ENCODE data around the gene GALNT17. TPM values are rescaled to one million over a fixed set of nuclear protein-coding genes. Genes with fewer than 3 reads are reported as not detected.
A peak's percentile ranks its signal among the peaks of the same experiment; 100 is the strongest.

GALNT17 gene
- total RNA-seq, 1 donor from 2014 or later: not detected

DNA sequence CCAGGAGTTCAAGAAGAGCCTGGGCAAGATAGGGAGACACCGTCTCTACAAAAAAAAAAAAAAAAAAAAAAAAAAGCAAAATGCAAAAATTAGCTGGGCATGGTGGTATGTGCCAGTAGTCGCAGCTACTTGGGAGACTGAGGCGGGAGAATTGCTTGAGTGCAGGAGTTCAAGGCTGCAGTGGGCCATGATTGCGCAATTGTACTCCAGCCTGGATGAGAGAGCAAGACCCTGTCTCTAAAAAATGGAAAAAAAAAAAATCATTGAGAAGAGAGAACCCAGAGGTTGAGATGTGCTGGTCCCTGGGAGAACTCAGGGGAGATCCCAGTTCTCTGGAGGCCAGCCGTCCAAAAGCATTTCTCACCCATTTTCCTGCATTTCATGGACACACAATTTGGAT, 95.2 kb downstream of the GALNT17 start:
- Histone ChIP-seq H3K4me3 (ENCODE audit: low read depth, low read length) (no peak overlapping the region), H3K27me3 (ENCODE audit: control insufficient read depth, insufficient read depth, low read length) (no peaks in the 10 kb centered on the region), H3K36me3 (ENCODE audit: control insufficient read depth, insufficient read depth, low read length) (no peaks in the 10 kb centered on the region)
- no peak for DNase-seq (ENCODE audit: low read depth)
- TF ChIP-seq, protein P1, sequence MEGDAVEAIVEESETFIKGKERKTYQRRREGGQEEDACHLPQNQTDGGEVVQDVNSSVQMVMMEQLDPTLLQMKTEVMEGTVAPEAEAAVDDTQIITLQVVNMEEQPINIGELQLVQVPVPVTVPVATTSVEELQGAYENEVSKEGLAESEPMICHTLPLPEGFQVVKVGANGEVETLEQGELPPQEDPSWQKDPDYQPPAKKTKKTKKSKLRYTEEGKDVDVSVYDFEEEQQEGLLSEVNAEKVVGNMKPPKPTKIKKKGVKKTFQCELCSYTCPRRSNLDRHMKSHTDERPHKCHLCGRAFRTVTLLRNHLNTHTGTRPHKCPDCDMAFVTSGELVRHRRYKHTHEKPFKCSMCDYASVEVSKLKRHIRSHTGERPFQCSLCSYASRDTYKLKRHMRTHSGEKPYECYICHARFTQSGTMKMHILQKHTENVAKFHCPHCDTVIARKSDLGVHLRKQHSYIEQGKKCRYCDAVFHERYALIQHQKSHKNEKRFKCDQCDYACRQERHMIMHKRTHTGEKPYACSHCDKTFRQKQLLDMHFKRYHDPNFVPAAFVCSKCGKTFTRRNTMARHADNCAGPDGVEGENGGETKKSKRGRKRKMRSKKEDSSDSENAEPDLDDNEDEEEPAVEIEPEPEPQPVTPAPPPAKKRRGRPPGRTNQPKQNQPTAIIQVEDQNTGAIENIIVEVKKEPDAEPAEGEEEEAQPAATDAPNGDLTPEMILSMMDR (IDR thresholded peaks at IDR 0.05; ENCODE audit: insufficient read depth, low read length, severe bottlenecking): no peak
- FAIRE-seq: no peak

GRCh38 chr7:71229148-71229547, 97.2 kb downstream of the GALNT17 start:
- Histone ChIP-seq H3K4me3 (ENCODE audit: low read depth, low read length) (no peak overlapping the region), H3K27me3 (ENCODE audit: control insufficient read depth, insufficient read depth, low read length) (no peaks in the 10 kb centered on the region), H3K36me3 (ENCODE audit: control insufficient read depth, insufficient read depth, low read length) (no peaks in the 10 kb centered on the region)
- DNase-seq (ENCODE audit: low read depth) (no peak), FAIRE-seq (no peak)
- TF ChIP-seq, protein P1 (IDR thresholded peaks at IDR 0.05; ENCODE audit: insufficient read depth, low read length, severe bottlenecking): no peak

- H3K4me3 ChIP-seq (ENCODE audit: low read depth, low read length): no peak overlapping the region
- H3K27me3 ChIP-seq (ENCODE audit: control insufficient read depth, insufficient read depth, low read length): no peaks in the 10 kb centered on the region
- TF ChIP-seq, protein P1 (IDR thresholded peaks at IDR 0.05; ENCODE audit: insufficient read depth, low read length, severe bottlenecking): no peak
- H3K36me3 ChIP-seq (ENCODE audit: control insufficient read depth, insufficient read depth, low read length): no peaks in the 10 kb centered on the region
- FAIRE-seq: no peak
- no peak for DNase-seq (ENCODE audit: low read depth)
These were observed 97.8 kb downstream of the GALNT17 start for GRCh38 chr7:71229699-71230098.

- H3K4me3 ChIP-seq (ENCODE audit: low read depth, low read length): no peak overlapping the region
- no peak for FAIRE-seq
- TF ChIP-seq, protein P1 (IDR thresholded peaks at IDR 0.05; ENCODE audit: insufficient read depth, low read length, severe bottlenecking): no peak
- no peaks in the 10 kb centered on the region for H3K27me3 ChIP-seq (ENCODE audit: control insufficient read depth, insufficient read depth, low read length)
- H3K36me3 ChIP-seq (ENCODE audit: control insufficient read depth, insufficient read depth, low read length): no peaks in the 10 kb centered on the region
- DNase-seq (ENCODE audit: low read depth): no peak
These were observed 103.3 kb downstream of the GALNT17 start for GRCh38 chr7:71235253-71235652.

DNA sequence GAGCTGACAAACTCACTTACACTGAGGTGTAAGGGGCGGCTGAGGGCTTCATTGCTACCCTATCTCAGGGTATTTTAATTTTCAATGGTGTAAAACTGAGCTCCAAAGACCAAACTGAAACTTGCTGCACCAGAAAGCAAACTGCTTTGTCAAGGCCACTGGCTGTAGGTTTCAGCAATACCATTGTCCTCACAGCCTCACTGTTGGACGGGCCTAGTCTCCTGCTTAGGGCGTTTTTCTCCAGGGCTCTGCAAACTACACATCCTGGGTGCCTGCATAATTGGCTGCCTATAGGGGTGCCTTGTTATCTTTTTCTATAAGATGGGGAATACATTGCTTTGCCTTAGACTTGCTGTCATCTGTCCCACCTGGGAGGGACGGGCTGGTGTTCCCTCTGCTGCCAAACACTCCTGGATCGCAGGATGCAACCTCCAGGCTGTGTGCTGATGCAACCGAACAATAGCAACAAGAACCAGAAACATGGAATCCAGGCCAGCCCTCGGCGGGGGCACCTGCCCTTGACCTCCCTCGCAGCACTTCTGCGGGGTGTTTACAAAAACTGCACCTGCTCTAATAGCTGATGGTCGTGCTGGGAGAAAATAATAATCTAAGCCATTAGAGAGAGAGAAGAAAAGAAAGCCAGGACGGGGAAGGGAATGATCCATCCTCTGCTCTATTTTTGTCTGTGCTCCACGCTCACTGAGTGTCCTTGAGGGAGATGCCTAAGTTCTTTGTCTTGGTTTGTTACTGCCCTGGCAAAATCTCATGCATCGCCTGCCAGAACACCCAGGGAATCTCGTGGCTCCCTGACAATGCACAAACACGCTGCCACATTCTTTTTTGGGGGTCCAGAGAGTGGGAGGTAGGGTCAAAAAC, 104.5 kb downstream of the GALNT17 start:
- TF ChIP-seq, protein P1 (IDR thresholded peaks at IDR 0.05; ENCODE audit: insufficient read depth, low read length, severe bottlenecking): no peak

More for the DNA sequence above, 104.5 kb downstream of the GALNT17 start:
- no peak overlapping the region for H3K4me3 ChIP-seq (ENCODE audit: low read depth, low read length)
- peak; percentile 64 for FAIRE-seq
- H3K36me3 ChIP-seq (ENCODE audit: control insufficient read depth, insufficient read depth, low read length): no peaks in the 10 kb centered on the region
- no peaks in the 10 kb centered on the region for H3K27me3 ChIP-seq (ENCODE audit: control insufficient read depth, insufficient read depth, low read length)
- no peak for DNase-seq (ENCODE audit: low read depth)

All from bronchial epithelial cell (primary cell).